Endothelial cell of umbilical vein (primary cell): Measurements from ENCODE around the gene INPP5J.

Source experiments
- EZH2 ChIP-seq: IDR thresholded peaks from 2 replicates; pipeline ENCODE4 v1.6.1; 2012; ENCODE audit warnings: borderline replicate concordance, low read depth, mild to moderate bottlenecking, moderate library complexity, low read length, inconsistent platforms; ENCODE audit not compliant: severe bottlenecking
- JUN ChIP-seq: IDR thresholded peaks from 2 replicates; pipeline ENCODE4 v1.6.1; 2011; ENCODE audit warnings: borderline replicate concordance, low read depth; ENCODE audit not compliant: insufficient read length, insufficient read depth
- MYC ChIP-seq: IDR thresholded peaks from one replicate; pipeline ENCODE4 v1.6.1; 2011; ENCODE audit warnings: mild to moderate bottlenecking, low read depth, low read length
- POLR2A ChIP-seq: IDR thresholded peaks from 2 replicates; pipeline ENCODE4 v1.6.1; 2012; ENCODE audit warnings: low read depth, mild to moderate bottlenecking, control low read depth, low read length
- POLR2AphosphoS5 ChIP-seq: IDR thresholded peaks from 2 replicates; pipeline ENCODE4 v1.6.1; 2012; ENCODE audit warnings: low read depth, mild to moderate bottlenecking, control low read depth, low read length, moderate library complexity; ENCODE audit not compliant: insufficient read depth
- TF ChIP-seq, protein P1 (sequence below), 2 donors: IDR thresholded peaks; 1 replicate in 1 of 2; 2 replicates in 1 of 2; pipeline ENCODE4 v1.5.1; 2011; ENCODE audit warnings: low read length in 2 of 2, mild to moderate bottlenecking in 2 of 2, moderate library complexity in 2 of 2, control low read depth in 1 of 2, inconsistent platforms in 1 of 2, low read depth in 1 of 2; ENCODE audit not compliant: insufficient read depth in 1 of 2; ENCODE audit errors: extremely low read depth in 1 of 2
- TF ChIP-seq, protein P2 (sequence below): IDR thresholded peaks from 2 replicates; pipeline ENCODE4 v1.6.1; 2011; ENCODE audit not compliant: insufficient read depth, insufficient read length

DNA sequence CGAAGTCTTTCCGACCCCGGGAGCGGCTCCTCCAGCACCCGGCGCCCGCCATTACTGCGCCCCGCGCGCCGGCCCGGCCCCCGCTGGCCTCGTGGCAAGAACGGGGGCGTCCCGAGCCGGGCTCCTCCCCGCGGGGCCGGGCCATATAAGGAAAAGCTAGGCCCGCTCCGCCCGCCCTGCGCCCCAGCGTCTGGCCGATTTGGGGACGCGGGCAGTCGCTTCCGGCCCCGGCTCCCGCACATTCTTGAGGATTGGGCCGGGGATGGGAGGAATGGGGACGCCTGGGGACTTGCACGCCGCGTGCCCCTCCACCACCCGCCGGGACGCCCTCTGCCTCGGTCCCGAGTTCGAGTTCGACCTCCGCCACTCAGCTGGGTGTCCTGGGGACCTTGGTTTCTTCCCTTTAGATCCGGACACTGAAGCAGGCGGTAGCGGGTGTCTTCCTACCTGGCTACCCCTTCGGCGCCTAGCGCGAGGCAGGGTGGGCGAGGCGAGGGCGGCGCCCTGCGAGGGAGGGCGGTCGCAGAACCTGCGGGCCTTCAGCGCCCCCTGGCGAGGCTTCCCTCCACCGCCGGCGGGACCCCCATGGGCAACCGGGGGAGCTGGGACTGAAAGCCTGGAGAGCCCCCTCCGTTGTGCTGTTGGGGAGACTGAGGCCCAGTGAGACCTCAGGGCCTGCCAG is 37.8 kb upstream of the INPP5J start:
- TF ChIP-seq, protein P1, sequence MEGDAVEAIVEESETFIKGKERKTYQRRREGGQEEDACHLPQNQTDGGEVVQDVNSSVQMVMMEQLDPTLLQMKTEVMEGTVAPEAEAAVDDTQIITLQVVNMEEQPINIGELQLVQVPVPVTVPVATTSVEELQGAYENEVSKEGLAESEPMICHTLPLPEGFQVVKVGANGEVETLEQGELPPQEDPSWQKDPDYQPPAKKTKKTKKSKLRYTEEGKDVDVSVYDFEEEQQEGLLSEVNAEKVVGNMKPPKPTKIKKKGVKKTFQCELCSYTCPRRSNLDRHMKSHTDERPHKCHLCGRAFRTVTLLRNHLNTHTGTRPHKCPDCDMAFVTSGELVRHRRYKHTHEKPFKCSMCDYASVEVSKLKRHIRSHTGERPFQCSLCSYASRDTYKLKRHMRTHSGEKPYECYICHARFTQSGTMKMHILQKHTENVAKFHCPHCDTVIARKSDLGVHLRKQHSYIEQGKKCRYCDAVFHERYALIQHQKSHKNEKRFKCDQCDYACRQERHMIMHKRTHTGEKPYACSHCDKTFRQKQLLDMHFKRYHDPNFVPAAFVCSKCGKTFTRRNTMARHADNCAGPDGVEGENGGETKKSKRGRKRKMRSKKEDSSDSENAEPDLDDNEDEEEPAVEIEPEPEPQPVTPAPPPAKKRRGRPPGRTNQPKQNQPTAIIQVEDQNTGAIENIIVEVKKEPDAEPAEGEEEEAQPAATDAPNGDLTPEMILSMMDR (IDR thresholded peaks at IDR 0.05; ENCODE audit: extremely low read depth in 1 of 2, insufficient read depth in 1 of 2, low read depth in 1 of 2, low read length in 2 of 2): peak; percentile 82 to 87
- TF ChIP-seq POLR2A: peak; percentile 72
- TF ChIP-seq, protein P2, sequence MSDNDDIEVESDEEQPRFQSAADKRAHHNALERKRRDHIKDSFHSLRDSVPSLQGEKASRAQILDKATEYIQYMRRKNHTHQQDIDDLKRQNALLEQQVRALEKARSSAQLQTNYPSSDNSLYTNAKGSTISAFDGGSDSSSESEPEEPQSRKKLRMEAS: no peak
- no peak for TF ChIP-seq EZH2
- TF ChIP-seq POLR2AphosphoS5: peak; percentile 73
- TF ChIP-seq MYC: no peak
- TF ChIP-seq JUN: no peak
